RCC 7860 (cell line): ENCODE data around the gene MGAT2.
"Not testable (repeated sequence)": the region's sequence is repeated elsewhere in the genome, so short reads cannot be mapped to it uniquely, and the experiment has no call there.

ENCODE experiments used
- DNase-seq: peaks from one replicate; pipeline ENCODE4 v3.0.0-alpha.2; 2015; ENCODE audit warnings: low spot score
- FAIRE-seq: peaks from 2 replicates; lab custom pipeline; 2012; peaks lifted over from hg19 to GRCh38; lab: Jason Lieb, UNC

Gene MGAT2

GRCh38 chr14:49653508-49653907 lies 32.9 kb downstream of the MGAT2 start:
- FAIRE-seq (no peak), DNase-seq (no peak)

- no peak for FAIRE-seq
- DNase-seq: no peak
These were observed 33.9 kb downstream of the MGAT2 start for GRCh38 chr14:49654511-49654910.

GRCh38 chr14:49657500-49657899 lies 36.9 kb downstream of the MGAT2 start:
- DNase-seq, FAIRE-seq: not testable (repeated sequence)

- FAIRE-seq (no peak), DNase-seq (no peak)
These were observed 39.2 kb downstream of the MGAT2 start for GRCh38 chr14:49659526-49660455.

GRCh38 chr14:49670475-49670874 lies 49.9 kb downstream of the MGAT2 start:
- DNase-seq (no peak), FAIRE-seq (no peak)
